Measurements from ENCODE around the gene AMDHD2. TPM values are rescaled to one million over a fixed set of nuclear protein-coding genes. Genes with fewer than 3 reads are reported as not detected.
"Not testable (repeated sequence)": the region's sequence is repeated elsewhere in the genome, so short reads cannot be mapped to it uniquely, and the experiment has no call there.

The AMDHD2 gene
- total and polyA plus RNA-seq, 2 donors = 22.1 to 33.2 TPM

- not testable (repeated sequence) for H3K9me3 ChIP-seq (ENCODE audit: control insufficient read depth in 2 of 2, insufficient read depth in 1 of 2, low read length in 1 of 2); DNase-seq (ENCODE audit: low read depth in 6 of 9, low spot score in 9 of 9); H3K4me1 ChIP-seq (ENCODE audit: control insufficient read depth in 2 of 2, insufficient read depth in 2 of 2, low read length in 2 of 2); H3K4me3 ChIP-seq (ENCODE audit: low read length in 2 of 2); H3K36me3 ChIP-seq (ENCODE audit: control insufficient read depth in 2 of 2, insufficient read depth in 2 of 2, low read length in 1 of 2); H3K27ac ChIP-seq (ENCODE audit: low read depth in 1 of 2, low read length in 1 of 2); H3K27me3 ChIP-seq (ENCODE audit: control insufficient read depth in 2 of 2, insufficient read depth in 1 of 2, low read length in 1 of 2)
- WGBS = 92% methylated on average over 11 of the region's 17 CpGs
Observed at GRCh38 chr16:2551420-2551889, 31.3 kb downstream of the AMDHD2 start.

GRCh38 chr16:2554709-2555425, 34.7 kb downstream of the AMDHD2 start:
- H3K9me3 ChIP-seq (ENCODE audit: control insufficient read depth in 2 of 2, insufficient read depth in 1 of 2, low read length in 1 of 2); H3K36me3 ChIP-seq (ENCODE audit: control insufficient read depth in 2 of 2, insufficient read depth in 2 of 2, low read length in 1 of 2); H3K4me3 ChIP-seq (ENCODE audit: low read length in 2 of 2); H3K4me1 ChIP-seq (ENCODE audit: control insufficient read depth in 2 of 2, insufficient read depth in 2 of 2, low read length in 2 of 2); H3K27ac ChIP-seq (ENCODE audit: low read depth in 1 of 2, low read length in 1 of 2); DNase-seq (ENCODE audit: low read depth in 6 of 9, low spot score in 9 of 9); H3K27me3 ChIP-seq (ENCODE audit: control insufficient read depth in 2 of 2, insufficient read depth in 1 of 2, low read length in 1 of 2): not testable (repeated sequence)
- no CpG with 5 or more reads among the region's 13 CpGs for WGBS

- not testable (repeated sequence) for DNase-seq (ENCODE audit: low read depth in 6 of 9, low spot score in 9 of 9); H3K9me3 ChIP-seq (ENCODE audit: control insufficient read depth in 2 of 2, insufficient read depth in 1 of 2, low read length in 1 of 2); H3K27ac ChIP-seq (ENCODE audit: low read depth in 1 of 2, low read length in 1 of 2); H3K27me3 ChIP-seq (ENCODE audit: control insufficient read depth in 2 of 2, insufficient read depth in 1 of 2, low read length in 1 of 2); H3K4me3 ChIP-seq (ENCODE audit: low read length in 2 of 2); H3K4me1 ChIP-seq (ENCODE audit: control insufficient read depth in 2 of 2, insufficient read depth in 2 of 2, low read length in 2 of 2); H3K36me3 ChIP-seq (ENCODE audit: control insufficient read depth in 2 of 2, insufficient read depth in 2 of 2, low read length in 1 of 2)
- 99% methylated on average over 6 of the region's 15 CpGs for WGBS
Observed at GRCh38 chr16:2557150-2557549, 37.0 kb downstream of the AMDHD2 start.

- DNase-seq (ENCODE audit: low read depth in 6 of 9, low spot score in 9 of 9); H3K9me3 ChIP-seq (ENCODE audit: control insufficient read depth in 2 of 2, insufficient read depth in 1 of 2, low read length in 1 of 2); H3K4me3 ChIP-seq (ENCODE audit: low read length in 2 of 2); H3K36me3 ChIP-seq (ENCODE audit: control insufficient read depth in 2 of 2, insufficient read depth in 2 of 2, low read length in 1 of 2); H3K4me1 ChIP-seq (ENCODE audit: control insufficient read depth in 2 of 2, insufficient read depth in 2 of 2, low read length in 2 of 2); H3K27ac ChIP-seq (ENCODE audit: low read depth in 1 of 2, low read length in 1 of 2); H3K27me3 ChIP-seq (ENCODE audit: control insufficient read depth in 2 of 2, insufficient read depth in 1 of 2, low read length in 1 of 2): not testable (repeated sequence)
- 36% methylated on average over 9 of the region's 17 CpGs for WGBS
Observed at GRCh38 chr16:2560131-2560797, 40.1 kb downstream of the AMDHD2 start.

GRCh38 chr16:2560798-2561133, 40.6 kb downstream of the AMDHD2 start:
- not testable (repeated sequence) for H3K27me3 ChIP-seq (ENCODE audit: control insufficient read depth in 2 of 2, insufficient read depth in 1 of 2, low read length in 1 of 2); H3K27ac ChIP-seq (ENCODE audit: low read depth in 1 of 2, low read length in 1 of 2); H3K9me3 ChIP-seq (ENCODE audit: control insufficient read depth in 2 of 2, insufficient read depth in 1 of 2, low read length in 1 of 2); DNase-seq (ENCODE audit: low read depth in 6 of 9, low spot score in 9 of 9); H3K4me1 ChIP-seq (ENCODE audit: control insufficient read depth in 2 of 2, insufficient read depth in 2 of 2, low read length in 2 of 2); H3K36me3 ChIP-seq (ENCODE audit: control insufficient read depth in 2 of 2, insufficient read depth in 2 of 2, low read length in 1 of 2); H3K4me3 ChIP-seq (ENCODE audit: low read length in 2 of 2)
- 18% methylated on average over 2 of the region's 4 CpGs for WGBS

GRCh38 chr16:2567506-2567905, 47.3 kb downstream of the AMDHD2 start:
- not testable (repeated sequence) for H3K27ac ChIP-seq (ENCODE audit: low read depth in 1 of 2, low read length in 1 of 2); H3K4me1 ChIP-seq (ENCODE audit: control insufficient read depth in 2 of 2, insufficient read depth in 2 of 2, low read length in 2 of 2); H3K36me3 ChIP-seq (ENCODE audit: control insufficient read depth in 2 of 2, insufficient read depth in 2 of 2, low read length in 1 of 2); H3K4me3 ChIP-seq (ENCODE audit: low read length in 2 of 2); DNase-seq (ENCODE audit: low read depth in 6 of 9, low spot score in 9 of 9); H3K9me3 ChIP-seq (ENCODE audit: control insufficient read depth in 2 of 2, insufficient read depth in 1 of 2, low read length in 1 of 2); H3K27me3 ChIP-seq (ENCODE audit: control insufficient read depth in 2 of 2, insufficient read depth in 1 of 2, low read length in 1 of 2)
- WGBS = no CpG with 5 or more reads among the region's 6 CpGs

GRCh38 chr16:2568573-2568972, 48.4 kb downstream of the AMDHD2 start:
- H3K4me1 ChIP-seq (ENCODE audit: control insufficient read depth in 2 of 2, insufficient read depth in 2 of 2, low read length in 2 of 2); H3K27ac ChIP-seq (ENCODE audit: low read depth in 1 of 2, low read length in 1 of 2); H3K36me3 ChIP-seq (ENCODE audit: control insufficient read depth in 2 of 2, insufficient read depth in 2 of 2, low read length in 1 of 2); H3K9me3 ChIP-seq (ENCODE audit: control insufficient read depth in 2 of 2, insufficient read depth in 1 of 2, low read length in 1 of 2); H3K4me3 ChIP-seq (ENCODE audit: low read length in 2 of 2); DNase-seq (ENCODE audit: low read depth in 6 of 9, low spot score in 9 of 9); H3K27me3 ChIP-seq (ENCODE audit: control insufficient read depth in 2 of 2, insufficient read depth in 1 of 2, low read length in 1 of 2): not testable (repeated sequence)
- WGBS = no CpG with 5 or more reads among the region's 11 CpGs

GRCh38 chr16:2572704-2573103, 52.5 kb downstream of the AMDHD2 start:
- WGBS = no CpG with 5 or more reads among the region's 6 CpGs
- H3K36me3 ChIP-seq (ENCODE audit: control insufficient read depth in 2 of 2, insufficient read depth in 2 of 2, low read length in 1 of 2); H3K4me1 ChIP-seq (ENCODE audit: control insufficient read depth in 2 of 2, insufficient read depth in 2 of 2, low read length in 2 of 2): not testable (repeated sequence)

GRCh38 chr16:2575839-2576238, 55.7 kb downstream of the AMDHD2 start:
- H3K4me1 ChIP-seq (ENCODE audit: control insufficient read depth in 2 of 2, insufficient read depth in 2 of 2, low read length in 2 of 2); H3K27ac ChIP-seq (ENCODE audit: low read depth in 1 of 2, low read length in 1 of 2); DNase-seq (ENCODE audit: low read depth in 6 of 9, low spot score in 9 of 9); H3K4me3 ChIP-seq (ENCODE audit: low read length in 2 of 2); H3K27me3 ChIP-seq (ENCODE audit: control insufficient read depth in 2 of 2, insufficient read depth in 1 of 2, low read length in 1 of 2); H3K9me3 ChIP-seq (ENCODE audit: control insufficient read depth in 2 of 2, insufficient read depth in 1 of 2, low read length in 1 of 2); H3K36me3 ChIP-seq (ENCODE audit: control insufficient read depth in 2 of 2, insufficient read depth in 2 of 2, low read length in 1 of 2): not testable (repeated sequence)
- 93% methylated on average over 13 of the region's 21 CpGs for WGBS

More at GRCh38 chr16:2572704-2573103, 52.5 kb downstream of the AMDHD2 start:
- not testable (repeated sequence) for H3K9me3 ChIP-seq (ENCODE audit: control insufficient read depth in 2 of 2, insufficient read depth in 1 of 2, low read length in 1 of 2); H3K27me3 ChIP-seq (ENCODE audit: control insufficient read depth in 2 of 2, insufficient read depth in 1 of 2, low read length in 1 of 2); H3K27ac ChIP-seq (ENCODE audit: low read depth in 1 of 2, low read length in 1 of 2); H3K4me3 ChIP-seq (ENCODE audit: low read length in 2 of 2); DNase-seq (ENCODE audit: low read depth in 6 of 9, low spot score in 9 of 9)
